ENCODE data around the gene MYL1.

- TF ChIP-seq, protein P1, sequence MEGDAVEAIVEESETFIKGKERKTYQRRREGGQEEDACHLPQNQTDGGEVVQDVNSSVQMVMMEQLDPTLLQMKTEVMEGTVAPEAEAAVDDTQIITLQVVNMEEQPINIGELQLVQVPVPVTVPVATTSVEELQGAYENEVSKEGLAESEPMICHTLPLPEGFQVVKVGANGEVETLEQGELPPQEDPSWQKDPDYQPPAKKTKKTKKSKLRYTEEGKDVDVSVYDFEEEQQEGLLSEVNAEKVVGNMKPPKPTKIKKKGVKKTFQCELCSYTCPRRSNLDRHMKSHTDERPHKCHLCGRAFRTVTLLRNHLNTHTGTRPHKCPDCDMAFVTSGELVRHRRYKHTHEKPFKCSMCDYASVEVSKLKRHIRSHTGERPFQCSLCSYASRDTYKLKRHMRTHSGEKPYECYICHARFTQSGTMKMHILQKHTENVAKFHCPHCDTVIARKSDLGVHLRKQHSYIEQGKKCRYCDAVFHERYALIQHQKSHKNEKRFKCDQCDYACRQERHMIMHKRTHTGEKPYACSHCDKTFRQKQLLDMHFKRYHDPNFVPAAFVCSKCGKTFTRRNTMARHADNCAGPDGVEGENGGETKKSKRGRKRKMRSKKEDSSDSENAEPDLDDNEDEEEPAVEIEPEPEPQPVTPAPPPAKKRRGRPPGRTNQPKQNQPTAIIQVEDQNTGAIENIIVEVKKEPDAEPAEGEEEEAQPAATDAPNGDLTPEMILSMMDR (IDR thresholded peaks at IDR 0.05; ENCODE audit: low read length): no peak
- no peak for TF ChIP-seq EZH2 (IDR thresholded peaks at IDR 0.05; ENCODE audit: borderline replicate concordance, low read length)
Observed at GRCh38 chr2:210337159-210337558, 22.2 kb upstream of the MYL1 start.

All from OCI-LY1 (cell line).